ENCODE measurements around the gene MIPOL1. TPM values are rescaled to one million over a fixed set of nuclear protein-coding genes. Genes with fewer than 3 reads are reported as not detected.

Gene MIPOL1
- total and polyA plus RNA-seq, 2 of the 13 experiments (the other 11 are each of a cell fraction or from before 2014, with no cell fraction given) = 8.6 to 34.2 TPM

- no peak for TF ChIP-seq ZNF280B (CRISPR knock-in tag; IDR thresholded peaks at IDR 0.05; ENCODE audit: borderline replicate concordance)
- no peak for TF ChIP-seq CSRNP1 (CRISPR knock-in tag; IDR thresholded peaks at IDR 0.05)
- no peak for TF ChIP-seq ZNF460 (CRISPR knock-in tag; IDR thresholded peaks at IDR 0.05; ENCODE audit: borderline replicate concordance)
- TF ChIP-seq MYNN (CRISPR knock-in tag; IDR thresholded peaks at IDR 0.05; ENCODE audit: low read depth) = peak; percentile 57; the same call in 1 of the 2 replicates
- no peak for TF ChIP-seq ZNF282 (IDR thresholded peaks at IDR 0.05; ENCODE audit: partially characterized antibody)
- no peak for TF ChIP-seq ZNF850 (CRISPR knock-in tag; conservative IDR thresholded peaks at IDR 0.05)
- no peak for TF ChIP-seq ZNF761 (CRISPR knock-in tag; conservative IDR thresholded peaks at IDR 0.05)
- no peak for TF ChIP-seq NR1H2 (CRISPR knock-in tag; IDR thresholded peaks at IDR 0.05; ENCODE audit: borderline replicate concordance, low read depth)
- peak; percentile 73; the same call in 1 of the 2 replicates for TF ChIP-seq BRD4 (CRISPR knock-in tag; IDR thresholded peaks at IDR 0.05)
- no peak for TF ChIP-seq ZBTB49 (CRISPR knock-in tag; IDR thresholded peaks at IDR 0.05; ENCODE audit: borderline replicate concordance)
- TF ChIP-seq ATF7-NPFF (CRISPR knock-in tag; IDR thresholded peaks at IDR 0.05; ENCODE audit: low read depth) = no peak
- TF ChIP-seq TEF (CRISPR knock-in tag; IDR thresholded peaks at IDR 0.05) = no peak
- no peak for TF ChIP-seq KDM2A (CRISPR knock-in tag; IDR thresholded peaks at IDR 0.05; ENCODE audit: borderline replicate concordance, low read depth)
- no peak for TF ChIP-seq ZBTB42 (CRISPR knock-in tag; IDR thresholded peaks at IDR 0.05)
- peak; percentile 46; the same call in 1 of the 2 replicates for TF ChIP-seq CEBPG (CRISPR knock-in tag; IDR thresholded peaks at IDR 0.05)
- no peak for TF ChIP-seq MIER2 (CRISPR knock-in tag; IDR thresholded peaks at IDR 0.05)
- TF ChIP-seq MED8 (CRISPR knock-in tag; IDR thresholded peaks at IDR 0.05; ENCODE audit: insufficient replicate concordance) = no peak
- peak; percentile 18; the same call in 1 of the 2 replicates for TF ChIP-seq ZMYM4 (CRISPR knock-in tag; IDR thresholded peaks at IDR 0.05)
- no peak for TF ChIP-seq SMAD9 (CRISPR knock-in tag; IDR thresholded peaks at IDR 0.05)
- TF ChIP-seq EP300 (IDR thresholded peaks at IDR 0.05; ENCODE audit: low read depth in 2 of 2, low read length in 2 of 2) = 0 out of 4 replicates have a peak, but pooled peaks of 1 of the 2 experiments have one; percentile 16
- TF ChIP-seq EP300 (CRISPR knock-in tag; IDR thresholded peaks at IDR 0.05; ENCODE audit: borderline replicate concordance) = no peak
- no peak for TF ChIP-seq PRMT3 (CRISPR knock-in tag; IDR thresholded peaks at IDR 0.05; ENCODE audit: borderline replicate concordance, low read depth)
- no peak for TF ChIP-seq SOX13 (IDR thresholded peaks at IDR 0.05)
- peak; percentile 29 to 55; a peak in 1 of 4 replicates for TF ChIP-seq SOX13 (CRISPR knock-in tag; conservative IDR thresholded peaks at IDR 0.05 in 1 of 2, IDR thresholded peaks at IDR 0.05 in 1 of 2)
Observed at GRCh38 chr14:37585971-37586796, 388.4 kb downstream of the MIPOL1 start (continued).
